Measurements from ENCODE around the gene AK4. TPM values are rescaled to one million over a fixed set of nuclear protein-coding genes. Genes with fewer than 3 reads are reported as not detected.

Gene AK4
- total RNA-seq, 4 donors from 2014 or later: 7.8 to 13.9 (median 9.8) TPM

GRCh38 chr1:65279070-65279779 lies 131.2 kb downstream of the AK4 start:
- Histone ChIP-seq H3K9me3 (no peaks in the 10 kb centered on the region), H3K4me1 (peaks cover 9 to 17% of the 10 kb centered on the region in 2 donors), H3K4me3 (replicated peaks in 1 of 3) (no peak overlapping the region), H3K27me3 (no peaks in the 10 kb centered on the region), H3K27ac (peak overlapping the region in 1 of 3 donors; percentile 45), H3K36me3 (no peaks in the 10 kb centered on the region)
- DNase-seq: no peak
- TF ChIP-seq POLR2A (IDR thresholded peaks at IDR 0.05) (no peak), CTCF (IDR thresholded peaks at IDR 0.05) (no peak)
- 71 to 76% methylated on average over 5 of the region's 5 CpGs for WGBS, 2 donors
- intact Hi-C loops (cut with DNase I): no loop called here

Small RNAs within 50 kb of the gene (small RNA-seq; reads per million reads assigned to genes)
- not detected for gene RPS29P7

Other genes starting within 250 kb of the AK4 start
- 100 to 1,000 TPM; 102 to 165 (median 120) TPM for gene JAK1, start 181.7 kb upstream of the AK4 start, total RNA-seq
- gene DNAJC6, start 161.3 kb downstream of the AK4 start, total RNA-seq: 1 to 10 TPM; 2.8 to 9.2 (median 5.3) TPM